ENCODE data around the gene YKT6.

Gene YKT6

GRCh38 chr7:44184206-44184872 is 16.4 kb upstream of the YKT6 start:
- Mint-ChIP-seq H3K9me3 (peaks cover 9% of the 10 kb centered on the region), H3K4me1 (peaks cover 24% of the 10 kb centered on the region), H3K4me3 (no peak overlapping the region), H3K27ac (peak overlapping the region in 1 of 3 experiments; percentile 2), H3K36me3 (ENCODE audit: low read depth) (peaks cover 5% of the 10 kb centered on the region), H3K27me3 (ENCODE audit: low read depth) (peaks cover 12% of the 10 kb centered on the region)
- TF ChIP-seq, protein P1, sequence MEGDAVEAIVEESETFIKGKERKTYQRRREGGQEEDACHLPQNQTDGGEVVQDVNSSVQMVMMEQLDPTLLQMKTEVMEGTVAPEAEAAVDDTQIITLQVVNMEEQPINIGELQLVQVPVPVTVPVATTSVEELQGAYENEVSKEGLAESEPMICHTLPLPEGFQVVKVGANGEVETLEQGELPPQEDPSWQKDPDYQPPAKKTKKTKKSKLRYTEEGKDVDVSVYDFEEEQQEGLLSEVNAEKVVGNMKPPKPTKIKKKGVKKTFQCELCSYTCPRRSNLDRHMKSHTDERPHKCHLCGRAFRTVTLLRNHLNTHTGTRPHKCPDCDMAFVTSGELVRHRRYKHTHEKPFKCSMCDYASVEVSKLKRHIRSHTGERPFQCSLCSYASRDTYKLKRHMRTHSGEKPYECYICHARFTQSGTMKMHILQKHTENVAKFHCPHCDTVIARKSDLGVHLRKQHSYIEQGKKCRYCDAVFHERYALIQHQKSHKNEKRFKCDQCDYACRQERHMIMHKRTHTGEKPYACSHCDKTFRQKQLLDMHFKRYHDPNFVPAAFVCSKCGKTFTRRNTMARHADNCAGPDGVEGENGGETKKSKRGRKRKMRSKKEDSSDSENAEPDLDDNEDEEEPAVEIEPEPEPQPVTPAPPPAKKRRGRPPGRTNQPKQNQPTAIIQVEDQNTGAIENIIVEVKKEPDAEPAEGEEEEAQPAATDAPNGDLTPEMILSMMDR (IDR thresholded peaks at IDR 0.05; ENCODE audit: unreplicated experiment in 3 of 3), result no peak

- H3K4me3 Mint-ChIP-seq, result no peak overlapping the region
- H3K9me3 Mint-ChIP-seq, result peaks cover 9% of the 10 kb centered on the region
- peaks cover 24% of the 10 kb centered on the region for H3K4me1 Mint-ChIP-seq
- TF ChIP-seq, protein P1 (IDR thresholded peaks at IDR 0.05; ENCODE audit: unreplicated experiment in 3 of 3), result no peak
- H3K27me3 Mint-ChIP-seq (ENCODE audit: low read depth), result peaks cover 12% of the 10 kb centered on the region
- H3K27ac Mint-ChIP-seq, result peak overlapping the region in 1 of 3 experiments; percentile 2
- peaks cover 5% of the 10 kb centered on the region for H3K36me3 Mint-ChIP-seq (ENCODE audit: low read depth)
Observed at GRCh38 chr7:44184873-44185446, 15.8 kb upstream of the YKT6 start.

GRCh38 chr7:44185729-44186128 is 15.0 kb upstream of the YKT6 start:
- H3K36me3 Mint-ChIP-seq (ENCODE audit: low read depth), result peaks cover 5% of the 10 kb centered on the region
- no peak overlapping the region for H3K4me3 Mint-ChIP-seq
- H3K27ac Mint-ChIP-seq, result no peak overlapping the region
- H3K4me1 Mint-ChIP-seq, result peaks cover 24% of the 10 kb centered on the region
- peaks cover 9% of the 10 kb centered on the region for H3K9me3 Mint-ChIP-seq
- peaks cover 15% of the 10 kb centered on the region for H3K27me3 Mint-ChIP-seq (ENCODE audit: low read depth)
- TF ChIP-seq, protein P1 (IDR thresholded peaks at IDR 0.05; ENCODE audit: unreplicated experiment in 3 of 3), result no peak

DNA sequence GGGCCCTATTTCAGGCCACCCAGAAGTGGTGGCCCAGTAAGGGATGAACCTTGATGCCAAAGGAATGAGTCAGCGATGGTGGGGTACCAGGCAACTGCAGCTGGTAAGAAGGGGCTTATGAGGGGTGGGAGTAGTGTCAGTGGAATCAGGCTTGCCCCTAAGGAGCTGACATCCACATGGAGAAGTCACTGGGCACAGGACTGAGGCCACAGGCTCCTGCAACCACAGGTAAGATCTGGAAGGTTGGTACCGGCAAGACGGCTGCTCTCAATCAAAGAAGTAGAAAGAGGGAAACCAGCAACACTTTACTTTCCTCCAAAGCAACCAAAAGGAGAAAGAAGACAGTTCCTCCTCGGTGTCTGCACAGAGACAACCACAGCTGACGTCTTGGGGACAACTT is 14.0 kb upstream of the YKT6 start:
- TF ChIP-seq, protein P1 (IDR thresholded peaks at IDR 0.05; ENCODE audit: unreplicated experiment in 3 of 3), result no peak
- no peaks in the 10 kb centered on the region for H3K36me3 Mint-ChIP-seq (ENCODE audit: low read depth)
- peaks cover 9% of the 10 kb centered on the region for H3K9me3 Mint-ChIP-seq
- H3K27me3 Mint-ChIP-seq (ENCODE audit: low read depth), result peaks cover 15% of the 10 kb centered on the region
- peaks cover 24% of the 10 kb centered on the region for H3K4me1 Mint-ChIP-seq
- no peak overlapping the region for H3K4me3 Mint-ChIP-seq
- no peak overlapping the region for H3K27ac Mint-ChIP-seq

- peaks cover 4% of the 10 kb centered on the region for H3K9me3 Mint-ChIP-seq
- peak overlapping the region in 1 of 3 experiments; percentile 51 for H3K27ac Mint-ChIP-seq
- H3K4me3 Mint-ChIP-seq, result peak overlapping the region in 1 of 3 experiments; percentile 29
- TF ChIP-seq, protein P1 (IDR thresholded peaks at IDR 0.05; ENCODE audit: unreplicated experiment in 3 of 3), result no peak
- H3K27me3 Mint-ChIP-seq (ENCODE audit: low read depth), result peaks cover 11% of the 10 kb centered on the region
- H3K4me1 Mint-ChIP-seq, result peaks cover 24% of the 10 kb centered on the region
- H3K36me3 Mint-ChIP-seq (ENCODE audit: low read depth), result no peaks in the 10 kb centered on the region
Observed at GRCh38 chr7:44187636-44188416, 13.0 kb upstream of the YKT6 start.

Measured in nephron (organoid).